ENCODE data around the gene RANBP17.

DNA sequence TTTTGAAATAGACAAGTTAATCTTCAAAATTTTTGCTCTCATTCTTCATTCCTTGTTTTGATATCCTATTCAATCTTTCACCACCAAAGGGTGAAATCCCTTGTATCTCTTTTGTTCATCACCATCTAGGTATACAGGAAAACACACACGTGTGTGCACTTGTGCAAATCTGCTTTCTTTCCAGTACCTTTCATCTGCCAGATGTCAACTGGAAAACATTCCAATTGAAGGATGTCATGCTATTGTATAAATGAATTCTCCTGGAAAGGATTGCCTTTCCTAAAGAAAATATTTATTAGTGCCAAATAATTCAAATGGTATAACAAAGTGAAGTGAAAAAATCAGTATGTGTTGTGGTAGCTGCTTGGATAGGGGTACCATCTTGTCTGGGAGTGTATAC is 123.7 kb downstream of the RANBP17 start:
- TF ChIP-seq, protein P1, sequence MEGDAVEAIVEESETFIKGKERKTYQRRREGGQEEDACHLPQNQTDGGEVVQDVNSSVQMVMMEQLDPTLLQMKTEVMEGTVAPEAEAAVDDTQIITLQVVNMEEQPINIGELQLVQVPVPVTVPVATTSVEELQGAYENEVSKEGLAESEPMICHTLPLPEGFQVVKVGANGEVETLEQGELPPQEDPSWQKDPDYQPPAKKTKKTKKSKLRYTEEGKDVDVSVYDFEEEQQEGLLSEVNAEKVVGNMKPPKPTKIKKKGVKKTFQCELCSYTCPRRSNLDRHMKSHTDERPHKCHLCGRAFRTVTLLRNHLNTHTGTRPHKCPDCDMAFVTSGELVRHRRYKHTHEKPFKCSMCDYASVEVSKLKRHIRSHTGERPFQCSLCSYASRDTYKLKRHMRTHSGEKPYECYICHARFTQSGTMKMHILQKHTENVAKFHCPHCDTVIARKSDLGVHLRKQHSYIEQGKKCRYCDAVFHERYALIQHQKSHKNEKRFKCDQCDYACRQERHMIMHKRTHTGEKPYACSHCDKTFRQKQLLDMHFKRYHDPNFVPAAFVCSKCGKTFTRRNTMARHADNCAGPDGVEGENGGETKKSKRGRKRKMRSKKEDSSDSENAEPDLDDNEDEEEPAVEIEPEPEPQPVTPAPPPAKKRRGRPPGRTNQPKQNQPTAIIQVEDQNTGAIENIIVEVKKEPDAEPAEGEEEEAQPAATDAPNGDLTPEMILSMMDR (IDR thresholded peaks at IDR 0.05; ENCODE audit: low read depth, low read length, poor library complexity, severe bottlenecking) = no peak
- no peak for TF ChIP-seq EZH2phosphoT487 (IDR thresholded peaks at IDR 0.05; ENCODE audit: borderline replicate concordance, low read length)

All from DOHH2 (cell line).